Cardiac fibroblast (primary cell): Measurements from ENCODE around the gene VAV2.

Source experiments
- DNase-seq, 2 donors: peaks; one replicate each; pipeline versions ENCODE4 v3.0.0 to v3.0.0-alpha.2; 2010; ENCODE audit warnings: low read depth in 2 of 2
- H3K4me3 ChIP-seq, 2 donors: replicated peaks in 1 of 2; 1 replicate in 1 of 2; 2 replicates in 1 of 2; pipeline ENCODE4 v1.5.1; 2011; ENCODE audit warnings: low read depth in 2 of 2, low read length in 2 of 2, mild to moderate bottlenecking in 2 of 2, moderate library complexity in 1 of 2
- TF ChIP-seq, protein P1 (sequence below): IDR thresholded peaks from one replicate; pipeline ENCODE4 v1.5.1; 2011; ENCODE audit warnings: low read depth, mild to moderate bottlenecking, low read length, inconsistent platforms

The VAV2 gene, protein sequence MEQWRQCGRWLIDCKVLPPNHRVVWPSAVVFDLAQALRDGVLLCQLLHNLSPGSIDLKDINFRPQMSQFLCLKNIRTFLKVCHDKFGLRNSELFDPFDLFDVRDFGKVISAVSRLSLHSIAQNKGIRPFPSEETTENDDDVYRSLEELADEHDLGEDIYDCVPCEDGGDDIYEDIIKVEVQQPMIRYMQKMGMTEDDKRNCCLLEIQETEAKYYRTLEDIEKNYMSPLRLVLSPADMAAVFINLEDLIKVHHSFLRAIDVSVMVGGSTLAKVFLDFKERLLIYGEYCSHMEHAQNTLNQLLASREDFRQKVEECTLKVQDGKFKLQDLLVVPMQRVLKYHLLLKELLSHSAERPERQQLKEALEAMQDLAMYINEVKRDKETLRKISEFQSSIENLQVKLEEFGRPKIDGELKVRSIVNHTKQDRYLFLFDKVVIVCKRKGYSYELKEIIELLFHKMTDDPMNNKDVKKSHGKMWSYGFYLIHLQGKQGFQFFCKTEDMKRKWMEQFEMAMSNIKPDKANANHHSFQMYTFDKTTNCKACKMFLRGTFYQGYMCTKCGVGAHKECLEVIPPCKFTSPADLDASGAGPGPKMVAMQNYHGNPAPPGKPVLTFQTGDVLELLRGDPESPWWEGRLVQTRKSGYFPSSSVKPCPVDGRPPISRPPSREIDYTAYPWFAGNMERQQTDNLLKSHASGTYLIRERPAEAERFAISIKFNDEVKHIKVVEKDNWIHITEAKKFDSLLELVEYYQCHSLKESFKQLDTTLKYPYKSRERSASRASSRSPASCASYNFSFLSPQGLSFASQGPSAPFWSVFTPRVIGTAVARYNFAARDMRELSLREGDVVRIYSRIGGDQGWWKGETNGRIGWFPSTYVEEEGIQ

DNA sequence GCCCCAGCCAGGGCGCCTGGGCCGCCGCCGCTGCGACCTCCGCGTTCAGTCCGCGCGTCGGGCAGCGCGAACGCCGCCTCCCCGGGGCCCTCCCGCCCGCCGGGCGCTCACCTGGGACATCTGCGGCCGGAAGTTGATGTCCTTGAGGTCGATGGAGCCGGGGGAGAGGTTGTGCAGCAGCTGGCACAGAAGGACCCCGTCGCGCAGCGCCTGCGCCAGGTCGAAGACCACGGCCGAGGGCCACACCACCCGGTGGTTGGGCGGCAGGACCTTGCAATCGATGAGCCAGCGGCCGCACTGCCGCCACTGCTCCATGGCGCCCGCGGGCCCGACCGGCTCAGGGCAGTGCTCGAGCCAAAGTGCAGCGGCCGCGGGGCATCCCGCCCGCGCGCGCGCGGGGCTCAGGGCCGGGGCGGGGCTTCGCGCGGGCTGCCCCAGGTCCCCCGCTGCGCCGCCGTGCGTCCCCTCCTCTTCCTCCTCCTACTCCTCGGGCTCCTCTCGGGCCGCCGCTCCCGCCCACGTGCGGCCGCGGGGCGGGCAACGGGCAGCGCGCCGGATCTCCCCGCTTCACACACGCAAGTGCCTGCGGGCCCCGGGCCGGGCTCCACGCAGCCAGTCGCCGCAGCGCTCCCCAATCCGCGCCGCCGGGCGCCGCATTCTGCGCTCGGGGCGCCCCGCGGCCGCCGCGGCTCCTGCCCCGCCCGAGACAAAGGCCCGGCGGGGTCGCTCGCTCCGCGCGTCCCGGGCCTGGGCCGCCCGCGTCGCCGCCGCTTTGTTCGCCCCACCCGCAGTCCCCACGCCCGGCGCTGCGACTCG is at the start of gene VAV2:
TSS of gene VAV2 (minus strand) at position 361 of the 816 bp plus-strand sequence. CDS start at position 315, 46 bp downstream.
- TF ChIP-seq, protein P1, sequence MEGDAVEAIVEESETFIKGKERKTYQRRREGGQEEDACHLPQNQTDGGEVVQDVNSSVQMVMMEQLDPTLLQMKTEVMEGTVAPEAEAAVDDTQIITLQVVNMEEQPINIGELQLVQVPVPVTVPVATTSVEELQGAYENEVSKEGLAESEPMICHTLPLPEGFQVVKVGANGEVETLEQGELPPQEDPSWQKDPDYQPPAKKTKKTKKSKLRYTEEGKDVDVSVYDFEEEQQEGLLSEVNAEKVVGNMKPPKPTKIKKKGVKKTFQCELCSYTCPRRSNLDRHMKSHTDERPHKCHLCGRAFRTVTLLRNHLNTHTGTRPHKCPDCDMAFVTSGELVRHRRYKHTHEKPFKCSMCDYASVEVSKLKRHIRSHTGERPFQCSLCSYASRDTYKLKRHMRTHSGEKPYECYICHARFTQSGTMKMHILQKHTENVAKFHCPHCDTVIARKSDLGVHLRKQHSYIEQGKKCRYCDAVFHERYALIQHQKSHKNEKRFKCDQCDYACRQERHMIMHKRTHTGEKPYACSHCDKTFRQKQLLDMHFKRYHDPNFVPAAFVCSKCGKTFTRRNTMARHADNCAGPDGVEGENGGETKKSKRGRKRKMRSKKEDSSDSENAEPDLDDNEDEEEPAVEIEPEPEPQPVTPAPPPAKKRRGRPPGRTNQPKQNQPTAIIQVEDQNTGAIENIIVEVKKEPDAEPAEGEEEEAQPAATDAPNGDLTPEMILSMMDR, result no peak
- peak within 1 kb of the TSS; percentile 75 for H3K4me3 ChIP-seq
- peak; percentile 42 to 69 for DNase-seq

DNA sequence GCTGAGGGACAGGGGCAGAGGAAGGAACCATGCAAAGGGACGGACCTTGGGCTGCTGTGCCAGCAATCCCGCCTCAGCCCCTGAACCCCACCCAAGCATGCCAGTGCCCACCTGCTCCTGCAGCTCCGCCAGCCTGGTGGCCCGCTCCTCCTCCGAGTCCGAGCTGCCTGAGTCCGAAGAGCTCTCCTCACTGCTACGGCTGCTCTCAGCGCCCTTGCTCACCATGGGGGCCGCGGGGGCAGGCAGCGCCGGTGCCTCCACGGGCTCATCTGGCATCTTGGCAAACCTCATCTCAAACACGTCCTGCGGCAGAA is 49.5 kb upstream of the VAV2 start:
- TF ChIP-seq, protein P1, result no peak
- no peak overlapping the region for H3K4me3 ChIP-seq
- no peak for DNase-seq

DNA sequence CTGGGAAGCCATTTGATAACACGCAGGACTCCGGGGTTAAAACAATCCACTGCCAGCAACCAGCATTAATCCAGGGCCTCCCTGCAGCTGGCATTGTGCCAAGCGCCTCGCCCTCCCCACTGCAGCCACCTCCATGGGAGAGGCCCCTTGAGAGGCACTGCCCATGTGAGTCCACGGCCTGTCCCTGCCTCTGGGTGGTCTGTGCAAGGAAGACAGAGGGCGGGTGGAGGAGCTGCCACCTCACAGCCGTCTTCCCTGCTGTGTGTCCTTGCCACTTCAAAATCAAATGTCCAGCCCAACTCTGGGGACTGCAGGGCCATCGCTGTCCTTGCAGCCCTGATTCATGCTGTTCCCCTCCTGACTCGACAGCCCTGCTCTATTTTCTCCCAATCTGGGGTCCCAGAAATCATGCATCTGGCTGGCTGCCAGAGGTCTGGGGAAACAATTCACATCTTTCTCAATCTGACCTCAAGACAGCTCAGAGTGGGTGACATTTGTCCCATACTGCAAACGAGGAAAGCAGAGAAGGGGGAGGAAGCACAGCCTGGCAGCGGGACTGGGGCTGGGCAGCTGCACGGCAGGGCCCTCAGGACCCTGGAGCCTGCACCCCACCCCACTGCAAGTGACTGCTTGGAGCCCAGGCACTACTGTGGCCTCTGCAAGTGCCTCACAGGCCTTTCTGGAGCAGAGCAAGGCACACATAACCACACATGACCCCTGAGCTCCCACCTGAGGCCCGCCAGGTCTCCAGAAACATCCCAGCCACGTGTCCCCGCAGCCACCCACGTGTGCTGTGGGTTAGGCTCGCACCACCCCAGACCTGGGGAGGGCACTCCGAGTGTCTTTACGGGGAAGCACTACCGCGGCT is 48.9 kb upstream of the VAV2 start:
- H3K4me3 ChIP-seq, result no peak overlapping the region

DNA sequence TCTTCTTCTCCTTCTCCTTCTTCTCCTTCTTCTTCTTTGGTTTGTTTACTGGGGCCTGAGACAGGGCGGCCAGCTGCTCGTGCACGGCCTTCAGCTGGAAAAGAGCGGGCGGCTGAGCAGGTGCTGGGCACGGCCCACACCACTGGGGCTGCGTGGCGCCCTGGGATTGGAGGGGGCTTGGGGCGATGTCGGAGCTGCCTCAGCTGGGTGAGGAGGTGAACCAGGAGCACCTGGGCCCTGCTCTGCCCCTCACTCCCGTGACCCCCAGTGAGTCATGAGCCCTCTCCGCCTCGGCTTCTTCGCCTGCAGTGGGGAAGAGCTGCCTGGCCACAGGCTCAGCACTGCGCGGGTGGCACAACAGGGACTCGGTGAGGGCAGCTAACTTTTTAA is 48.0 kb upstream of the VAV2 start:
- no peak for DNase-seq
- TF ChIP-seq, protein P1, result no peak
- H3K4me3 ChIP-seq, result no peak overlapping the region

More for the DNA sequence above, 48.9 kb upstream of the VAV2 start:
- no peak for DNase-seq
- TF ChIP-seq, protein P1, result no peak

DNA sequence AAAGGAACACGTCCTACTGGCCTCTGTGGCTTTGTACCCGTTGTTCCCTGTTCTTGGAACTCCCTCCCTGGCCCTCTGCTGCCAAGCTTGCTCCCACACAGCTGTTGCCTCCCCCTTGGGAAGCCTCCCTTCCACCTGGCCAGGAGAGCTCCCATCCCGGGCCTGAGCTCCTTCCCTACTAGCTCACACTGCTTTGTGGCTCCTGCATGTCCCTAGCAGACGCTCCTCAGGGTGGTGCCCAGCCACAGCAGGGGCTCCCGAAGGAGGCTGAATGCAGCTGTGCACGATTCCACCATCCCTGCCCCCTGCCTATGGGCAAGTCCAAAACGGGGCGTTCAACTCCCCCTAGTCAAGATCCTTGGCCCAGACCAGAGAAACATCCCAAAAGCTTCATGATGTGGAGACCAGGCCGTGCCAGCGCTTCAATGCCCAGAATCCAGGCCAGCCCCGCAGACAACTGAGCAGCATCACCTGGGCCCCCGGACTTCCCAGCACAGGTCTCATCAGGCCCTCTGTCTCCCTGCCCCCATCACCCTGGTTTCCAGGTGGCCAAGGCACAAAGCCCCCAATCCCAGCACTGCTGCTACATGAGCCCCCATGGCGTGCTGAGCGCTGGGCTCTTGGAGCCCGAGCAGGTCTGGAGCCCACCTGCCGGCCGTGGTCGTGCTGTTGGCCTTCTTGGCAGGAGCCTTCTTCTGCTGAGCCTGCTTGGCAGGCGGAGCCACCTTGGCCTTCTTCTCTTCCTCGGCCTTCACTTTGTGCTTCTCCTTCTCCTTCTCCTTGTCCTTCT is 47.5 kb upstream of the VAV2 start:
- TF ChIP-seq, protein P1, result no peak
- no peak overlapping the region for H3K4me3 ChIP-seq
- DNase-seq, result no peak
